HG02642 (cell line): Measurements from ENCODE around the gene NTM.

Source experiments
- ATAC-seq: cut with Tn5 transposase; IDR thresholded peaks from one replicate; pipeline ENCODE4 v1.9.1; 2021; ENCODE audit warnings: mild to moderate bottlenecking; ENCODE audit not compliant: unreplicated experiment, poor library complexity

Gene NTM

DNA sequence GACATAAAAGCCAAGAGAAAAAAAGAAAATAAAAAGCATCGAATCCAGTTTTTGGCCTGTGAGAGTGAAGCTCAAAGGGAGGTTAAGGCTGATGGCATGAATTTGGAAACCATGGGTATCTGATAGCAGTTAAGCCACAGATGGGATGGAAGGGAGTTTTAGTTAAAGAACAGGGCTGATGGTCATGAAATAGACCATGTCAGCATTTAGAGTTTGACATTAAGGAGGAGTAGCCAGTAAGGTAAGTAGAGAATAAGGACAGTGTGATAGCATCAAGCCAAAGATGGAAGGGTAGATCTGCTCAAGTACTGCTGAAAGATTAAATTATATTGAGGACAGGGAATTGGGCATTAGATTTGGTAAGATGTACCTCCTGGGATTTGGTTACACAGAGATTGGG is 826.5 kb downstream of the NTM start:
- ATAC-seq: no peak

DNA sequence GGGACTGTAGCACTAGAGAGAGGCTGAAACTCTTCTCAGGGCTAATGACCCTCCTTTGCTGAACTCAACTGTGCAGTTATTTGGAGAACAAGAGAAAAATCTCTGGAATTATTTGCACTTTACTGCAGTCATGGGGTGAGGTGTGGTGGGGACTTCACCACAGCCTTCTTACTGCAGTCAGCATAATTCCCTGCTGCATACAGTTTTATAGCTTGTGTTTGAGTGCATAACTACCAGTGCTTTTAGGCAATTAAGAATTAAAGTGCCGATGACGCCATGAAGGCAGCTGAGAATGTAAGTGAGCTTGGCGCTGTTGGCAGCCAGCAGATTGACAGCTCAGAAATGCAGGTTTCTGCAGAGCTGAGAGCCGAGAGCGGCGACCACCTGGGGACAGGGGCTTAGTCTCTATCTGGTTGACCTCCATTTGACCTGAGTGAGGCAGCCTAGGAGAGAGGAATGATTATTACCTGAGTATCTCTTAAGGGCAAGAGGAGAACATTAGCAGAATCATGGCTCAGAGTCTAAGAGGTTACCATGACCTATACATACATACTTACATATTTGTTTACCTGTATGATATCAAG is 830.0 kb downstream of the NTM start:
- ATAC-seq: no peak

- ATAC-seq: no peak
Measured at GRCh38 chr11:132202621-132203020, 832.2 kb downstream of the NTM start.

DNA sequence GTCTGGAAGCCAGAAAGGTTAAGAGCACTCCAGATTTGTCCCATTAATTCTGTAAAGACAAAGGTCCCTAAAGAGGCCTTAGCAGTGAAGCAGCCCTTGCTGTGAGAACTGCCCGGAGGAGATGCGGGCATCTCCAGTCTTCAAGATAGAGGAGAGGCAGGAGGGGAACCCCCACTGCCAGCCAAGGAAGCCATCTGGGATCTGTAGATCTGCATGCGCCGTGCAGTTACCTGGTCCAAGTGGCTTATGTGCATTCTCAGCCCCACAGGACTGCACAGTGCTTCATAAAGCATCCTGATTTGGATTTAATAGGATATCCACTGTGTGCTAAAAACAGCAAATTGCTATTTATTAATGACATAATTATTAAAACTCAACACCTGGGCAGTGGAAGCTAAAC is 834.6 kb downstream of the NTM start:
- no peak for ATAC-seq

- ATAC-seq: no peak
Measured at GRCh38 chr11:132205496-132205895, 835.1 kb downstream of the NTM start.

GRCh38 chr11:132206993-132207392 is 836.6 kb downstream of the NTM start:
- no peak for ATAC-seq

GRCh38 chr11:132208477-132209055 is 838.2 kb downstream of the NTM start:
- no peak for ATAC-seq

- ATAC-seq: no peak
Measured at GRCh38 chr11:132211479-132211878, 841.1 kb downstream of the NTM start.

DNA sequence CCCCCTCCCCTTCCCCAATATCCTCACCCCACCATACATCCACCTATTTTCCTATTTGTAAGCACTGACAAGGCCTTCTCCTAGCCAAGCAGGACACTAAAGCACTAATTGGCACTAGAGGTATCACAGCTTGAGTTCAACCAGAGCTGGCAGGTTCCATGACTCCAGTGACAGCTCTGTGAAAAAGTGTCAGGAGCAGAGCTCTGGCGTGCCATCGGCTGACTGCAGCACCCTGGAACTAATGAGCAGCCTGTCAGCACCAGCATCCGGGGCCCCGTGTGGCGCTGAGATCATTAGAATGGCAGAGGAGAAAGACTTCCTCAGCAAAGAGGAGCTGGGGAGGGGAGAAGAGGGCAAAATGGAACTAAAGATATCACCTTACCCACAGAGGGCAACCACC is 847.4 kb downstream of the NTM start:
- no peak for ATAC-seq

- no peak for ATAC-seq
Measured at GRCh38 chr11:132220474-132220873, 850.1 kb downstream of the NTM start.

- no peak for ATAC-seq
Measured at GRCh38 chr11:132222345-132222744, 851.9 kb downstream of the NTM start.

DNA sequence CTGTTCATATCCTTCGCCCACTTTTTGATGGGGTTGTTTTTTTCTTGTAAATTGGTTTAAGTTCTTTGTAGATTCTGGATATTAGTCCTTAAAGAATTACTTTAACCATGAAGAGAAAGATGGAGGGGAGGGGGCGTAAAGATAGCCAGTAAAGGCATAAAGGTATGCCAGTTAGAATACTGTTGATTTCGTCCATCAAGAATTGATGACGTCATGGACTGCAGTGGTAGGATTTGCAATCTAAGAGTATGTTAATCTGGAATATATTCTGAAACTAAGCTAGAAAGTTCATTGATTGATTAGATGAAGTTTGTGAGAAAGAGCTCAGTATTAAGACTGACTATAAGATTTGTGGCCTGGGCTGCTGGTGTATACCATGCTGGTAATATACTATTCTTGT is 856.1 kb downstream of the NTM start:
- no peak for ATAC-seq

DNA sequence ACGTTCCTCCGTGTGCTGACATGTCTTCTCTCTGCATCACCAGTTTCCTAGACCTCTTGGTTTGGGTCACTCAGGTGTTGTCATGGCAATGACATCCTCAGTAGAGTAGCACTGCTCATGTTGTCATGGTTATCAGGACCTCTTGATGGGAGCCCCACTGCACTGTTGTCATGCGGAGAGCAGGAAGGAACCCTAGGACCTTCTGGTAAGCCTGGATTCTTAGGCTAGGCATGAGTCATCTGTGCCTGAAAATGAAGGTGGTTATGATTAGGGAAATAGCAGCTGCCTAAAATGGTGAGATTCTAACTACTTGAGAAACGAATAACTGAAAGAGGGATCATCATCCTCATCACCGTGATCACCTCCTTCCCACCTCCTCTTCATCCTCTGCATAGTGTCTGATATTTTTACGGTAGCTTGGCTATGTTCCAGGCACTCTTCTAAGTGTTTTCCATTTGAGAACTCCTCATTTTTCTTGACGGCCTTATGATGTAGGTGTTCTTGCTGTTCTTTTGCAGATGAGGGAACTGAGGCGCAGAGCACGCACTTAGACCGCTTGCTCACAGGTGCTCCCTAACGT is 858.4 kb downstream of the NTM start:
- ATAC-seq: no peak

- ATAC-seq: no peak
Measured at GRCh38 chr11:132231656-132232347, 861.4 kb downstream of the NTM start.

GRCh38 chr11:132234878-132235277 is 864.5 kb downstream of the NTM start:
- no peak for ATAC-seq

DNA sequence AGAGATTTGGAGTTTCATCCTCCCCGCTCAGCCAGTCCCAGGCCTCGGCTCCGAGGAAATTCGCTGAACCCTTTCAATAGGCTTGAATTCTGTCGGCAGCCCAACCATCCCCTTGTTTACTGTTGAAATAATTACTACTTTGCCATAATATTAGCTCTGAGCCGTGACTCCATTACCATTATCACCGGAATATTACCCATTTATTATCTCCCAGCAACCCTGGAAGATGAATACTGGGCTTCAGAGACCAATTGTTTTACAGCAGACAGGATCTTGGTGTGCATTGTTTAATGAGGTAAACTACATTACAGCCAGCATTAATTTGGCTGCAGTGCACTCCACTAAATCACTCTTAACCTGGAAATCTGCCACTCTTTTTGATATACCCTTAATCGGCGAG is 867.4 kb downstream of the NTM start:
- no peak for ATAC-seq

- ATAC-seq: no peak
Measured at GRCh38 chr11:132238331-132238866, 868.0 kb downstream of the NTM start.

DNA sequence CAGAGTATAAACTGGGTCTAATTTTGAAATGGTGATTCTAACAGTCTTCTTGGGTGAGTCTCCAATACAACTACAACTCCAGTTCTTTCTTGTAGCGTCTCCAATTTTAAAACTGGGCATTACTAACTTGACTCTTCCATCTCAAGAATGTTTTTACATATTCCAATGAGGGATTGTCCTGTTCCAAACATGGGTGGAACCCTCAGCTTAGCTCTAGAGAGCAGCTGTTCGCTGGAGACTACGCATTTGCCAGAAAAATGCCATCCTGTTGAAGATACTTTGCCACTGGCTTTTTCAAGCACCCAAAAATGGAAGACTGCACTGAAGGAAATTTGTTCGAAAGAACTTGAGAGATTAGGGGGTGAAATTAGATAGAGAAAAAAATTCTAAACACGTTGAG is 870.0 kb downstream of the NTM start:
- ATAC-seq: no peak

DNA sequence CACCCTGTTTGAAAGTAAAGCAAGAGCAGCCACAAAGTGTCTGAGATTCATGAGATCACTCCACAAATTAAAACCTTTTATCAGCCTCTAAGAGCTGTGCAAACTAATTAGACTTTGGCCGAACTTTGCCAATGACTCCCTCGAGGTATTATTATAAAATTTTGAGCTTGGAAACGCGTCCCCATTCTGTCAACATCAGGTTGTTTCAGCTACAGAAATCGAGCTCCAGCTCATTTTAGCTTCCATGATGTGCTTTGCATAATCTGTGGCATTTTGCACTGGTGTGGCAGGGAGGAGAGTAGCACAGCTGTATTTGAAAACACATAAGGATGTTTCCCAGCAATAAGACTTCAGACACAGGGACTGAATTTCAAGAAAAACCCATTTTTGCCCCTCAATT is 872.2 kb downstream of the NTM start:
- ATAC-seq: no peak

- no peak for ATAC-seq
Measured at GRCh38 chr11:132244846-132245245, 874.4 kb downstream of the NTM start.
